IPS-NIHi7 (cell line): Measurements from ENCODE around the gene RRAGD.
A peak's percentile ranks its signal among the peaks of the same experiment; 100 is the strongest.
"Not testable (repeated sequence)": the region's sequence is repeated elsewhere in the genome, so short reads cannot be mapped to it uniquely, and the experiment has no call there.

Experiments
- DNase-seq: peaks from one replicate; pipeline ENCODE4 v3.0.0; 2012; ENCODE audit warnings: mixed read lengths; ENCODE audit errors: extremely low spot score

The RRAGD gene

DNA sequence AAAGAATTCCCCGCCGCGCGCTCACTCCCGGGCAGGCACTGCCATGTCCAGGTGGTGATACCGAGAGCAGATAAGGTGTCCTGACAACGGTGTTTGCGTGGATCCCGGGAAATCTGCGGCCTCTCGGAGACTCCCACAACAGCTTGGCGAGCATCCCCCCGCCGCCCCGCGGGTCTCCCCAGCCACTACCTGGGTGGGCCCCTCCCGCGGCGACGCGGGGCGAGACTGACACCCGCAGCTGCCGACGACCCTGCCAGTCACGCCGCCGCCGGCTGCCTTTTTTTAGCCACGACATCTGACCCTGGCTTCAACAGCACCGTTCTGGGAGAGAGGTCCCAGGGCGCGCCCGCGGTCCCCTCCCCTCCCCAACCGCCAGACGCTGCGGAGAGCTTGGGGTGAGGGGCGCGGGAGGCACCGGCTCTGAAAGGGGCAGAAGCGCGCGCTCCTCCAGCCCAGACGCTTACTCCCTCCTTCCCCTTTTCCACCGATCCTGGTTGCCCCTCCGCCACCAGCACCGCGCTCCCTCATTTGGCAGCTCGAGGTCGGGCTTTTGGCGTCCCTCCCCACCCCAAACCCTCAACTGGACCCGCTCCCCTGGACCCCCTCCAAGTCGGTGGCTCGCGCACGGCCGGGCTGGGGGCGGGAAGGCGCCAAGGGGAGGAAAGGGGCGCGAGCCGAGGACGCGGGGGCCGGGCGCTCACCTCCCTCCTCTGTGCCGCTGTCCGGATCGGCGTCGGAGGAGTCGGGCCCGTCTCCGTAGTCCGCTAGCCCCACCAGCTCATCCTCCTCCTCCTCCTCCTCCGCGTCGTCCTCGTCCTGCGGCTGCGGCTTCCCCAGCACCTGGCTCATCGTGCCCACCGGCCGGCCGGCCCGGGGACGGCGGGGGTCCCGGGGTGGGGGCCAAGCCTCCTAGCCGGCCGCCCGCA, 665 bp downstream of the RRAGD start:
- peak; percentile 62 for DNase-seq

DNA sequence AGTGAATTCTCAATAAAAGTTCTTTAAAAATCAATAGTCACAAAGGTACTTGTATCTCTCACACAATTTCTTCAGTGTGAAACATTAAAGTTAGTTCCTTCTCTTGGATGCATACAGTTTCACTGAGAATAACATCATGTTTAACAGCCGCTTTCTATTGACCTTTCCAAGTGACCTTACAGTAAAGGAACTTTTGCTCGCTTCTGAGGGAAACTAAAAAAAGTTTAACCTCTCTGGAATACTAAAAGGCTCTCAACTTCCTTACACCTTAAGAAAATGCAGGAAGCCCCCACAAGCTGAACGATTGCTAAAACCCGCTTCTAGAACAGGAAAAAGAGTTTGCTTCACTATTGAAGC, 1.3 kb downstream of the RRAGD start:
- no peak for DNase-seq

DNA sequence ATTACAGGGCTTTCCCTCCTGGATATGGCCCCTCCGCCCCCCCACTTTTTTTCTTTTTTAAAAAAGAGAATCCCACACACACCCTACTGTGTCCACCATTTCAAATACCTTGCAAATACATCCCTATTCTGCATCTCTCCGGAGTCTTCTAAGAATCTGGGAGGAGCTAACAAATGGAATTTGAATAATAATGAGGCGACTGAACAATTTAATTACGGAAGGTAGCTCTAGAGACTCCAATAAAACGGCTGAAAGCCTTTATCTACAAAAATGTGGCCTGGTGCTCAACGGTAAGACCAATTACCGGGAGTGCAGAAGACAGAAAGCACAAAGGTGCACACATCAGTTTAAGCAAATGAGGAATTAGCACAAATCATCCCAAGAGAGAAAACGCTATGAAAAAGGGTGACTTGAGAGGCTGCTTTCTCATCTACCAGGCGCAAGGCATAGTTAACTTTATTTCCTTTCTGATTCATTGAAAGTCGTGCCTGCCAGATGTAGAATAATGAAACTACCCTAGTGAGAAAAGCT, 1.8 kb downstream of the RRAGD start:
- no peak for DNase-seq

DNA sequence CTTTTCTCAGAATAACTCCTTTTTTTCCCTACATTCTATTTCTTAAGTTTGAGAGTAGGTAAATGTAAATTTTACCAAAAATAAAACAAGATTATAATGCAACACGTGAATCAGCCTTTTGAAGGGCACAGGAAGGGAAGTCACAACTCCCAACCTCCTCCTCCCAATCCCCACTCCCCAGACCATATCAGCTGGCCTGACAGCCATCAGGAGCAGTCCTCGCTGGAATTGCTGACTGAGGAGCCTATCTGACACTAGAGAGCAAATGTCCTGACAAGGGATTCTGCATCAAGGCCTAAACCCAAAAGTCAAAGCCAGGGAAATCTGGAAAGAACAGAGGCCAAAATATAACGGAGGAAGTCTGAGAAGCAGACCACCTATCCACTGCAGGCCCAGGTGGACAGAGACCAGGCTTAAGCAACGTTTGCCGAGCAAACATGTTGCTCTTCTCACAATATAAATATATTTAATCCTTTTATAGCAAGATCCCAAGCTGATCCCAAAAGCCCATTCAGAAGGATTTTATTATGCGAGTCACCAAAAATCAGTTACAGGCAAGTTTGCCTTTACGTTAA, 2.5 kb downstream of the RRAGD start:
- DNase-seq: peak; percentile 44

DNA sequence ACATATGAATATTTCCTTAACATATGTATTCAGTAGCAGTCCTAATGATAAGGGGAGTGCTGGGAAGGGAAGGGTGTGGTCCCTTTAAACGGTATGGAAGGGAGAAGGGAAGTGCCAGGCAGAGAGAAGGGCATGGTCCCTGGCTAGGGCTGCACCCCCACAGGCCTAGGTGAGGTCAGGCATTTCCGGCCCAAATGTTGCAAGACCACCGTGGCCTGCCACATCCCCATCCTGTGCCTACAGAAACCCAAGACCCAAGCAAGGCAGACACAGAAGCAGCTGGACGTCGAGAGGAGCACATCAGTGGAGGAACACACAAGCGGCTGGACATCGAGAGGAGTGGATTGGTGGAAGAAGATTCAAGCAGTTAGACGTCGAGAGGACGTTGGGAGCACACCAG, 5.9 kb downstream of the RRAGD start:
- no peak for DNase-seq

DNA sequence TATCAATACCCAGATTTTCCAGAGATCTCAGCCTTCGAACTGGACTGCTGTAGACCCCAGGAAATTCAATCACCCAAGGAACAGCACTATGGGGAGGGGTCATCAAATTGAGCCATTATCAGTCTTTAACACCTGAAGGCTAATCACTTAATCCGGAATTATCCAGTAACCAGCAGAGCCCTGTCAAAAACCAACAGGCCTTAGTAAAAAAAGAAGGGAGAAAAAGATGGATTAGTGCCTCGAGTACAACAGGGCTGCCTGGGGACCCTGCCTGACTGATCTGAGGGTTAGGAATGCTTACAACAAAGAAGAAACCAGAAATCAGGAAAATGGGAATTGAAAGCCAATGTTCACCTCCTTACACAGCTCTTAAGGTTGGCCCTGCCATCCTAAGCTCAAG, 7.6 kb downstream of the RRAGD start:
- no peak for DNase-seq

DNA sequence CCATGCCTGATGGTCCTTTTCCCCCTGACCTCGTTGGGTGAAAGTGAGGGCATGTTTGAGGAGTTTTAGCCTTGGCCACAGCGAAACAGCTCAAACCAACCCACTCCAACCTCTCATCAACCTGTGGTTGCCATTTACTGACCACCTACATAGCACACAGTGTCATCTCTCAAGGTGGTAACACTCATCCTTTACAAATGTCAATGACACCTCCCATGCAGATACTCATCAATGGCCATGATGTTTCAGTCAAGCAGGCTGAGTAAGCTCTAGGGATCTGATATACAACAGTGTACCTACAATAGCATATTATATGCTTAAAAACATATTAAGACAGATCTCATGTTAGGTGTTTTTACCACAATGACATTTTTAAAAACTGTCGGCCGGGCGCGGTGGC, 9.3 kb downstream of the RRAGD start:
- no peak for DNase-seq

DNA sequence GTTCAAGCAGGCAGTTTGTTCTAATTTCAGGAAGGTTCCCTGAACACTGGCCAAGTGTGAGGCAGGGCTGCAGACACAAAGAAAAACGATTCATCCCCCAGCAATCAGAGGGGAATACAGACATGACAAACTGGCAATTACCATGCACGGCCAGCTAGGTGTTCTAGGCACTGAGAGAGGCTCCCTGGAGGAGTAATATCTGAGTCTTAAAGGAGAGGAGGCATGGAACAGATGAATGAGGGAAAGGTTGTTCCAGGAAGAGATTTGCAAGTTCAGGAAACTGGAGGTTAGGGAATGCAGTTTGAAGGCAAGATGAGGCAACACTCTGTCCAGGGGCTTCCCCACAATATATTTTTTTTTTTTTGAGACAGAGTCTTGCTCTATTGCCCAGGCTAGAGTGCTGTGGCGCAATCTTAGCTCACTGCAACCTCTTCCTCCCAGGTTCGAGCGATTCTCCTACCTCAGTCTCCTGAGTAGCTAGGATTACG, 11.1 kb downstream of the RRAGD start:
- no peak for DNase-seq

DNA sequence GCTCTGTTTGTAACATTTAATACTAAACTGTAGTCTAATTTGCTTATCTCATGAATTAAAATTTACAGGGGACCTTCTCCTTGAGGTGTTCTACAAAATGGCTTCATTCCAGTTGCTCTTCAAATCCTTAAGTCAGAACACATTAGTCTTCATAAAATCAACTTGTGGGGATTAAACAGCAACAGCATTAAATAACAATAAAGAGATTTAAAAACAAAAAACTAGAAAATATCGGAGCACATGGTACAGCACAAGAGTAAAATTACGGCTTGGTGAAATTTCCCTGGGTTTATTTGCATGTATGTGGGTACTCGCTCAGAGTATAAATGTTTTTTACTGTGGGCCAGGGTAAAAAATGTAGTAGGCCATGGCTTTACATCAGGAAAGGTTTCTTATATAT, 12.0 kb downstream of the RRAGD start:
- DNase-seq: no peak

DNA sequence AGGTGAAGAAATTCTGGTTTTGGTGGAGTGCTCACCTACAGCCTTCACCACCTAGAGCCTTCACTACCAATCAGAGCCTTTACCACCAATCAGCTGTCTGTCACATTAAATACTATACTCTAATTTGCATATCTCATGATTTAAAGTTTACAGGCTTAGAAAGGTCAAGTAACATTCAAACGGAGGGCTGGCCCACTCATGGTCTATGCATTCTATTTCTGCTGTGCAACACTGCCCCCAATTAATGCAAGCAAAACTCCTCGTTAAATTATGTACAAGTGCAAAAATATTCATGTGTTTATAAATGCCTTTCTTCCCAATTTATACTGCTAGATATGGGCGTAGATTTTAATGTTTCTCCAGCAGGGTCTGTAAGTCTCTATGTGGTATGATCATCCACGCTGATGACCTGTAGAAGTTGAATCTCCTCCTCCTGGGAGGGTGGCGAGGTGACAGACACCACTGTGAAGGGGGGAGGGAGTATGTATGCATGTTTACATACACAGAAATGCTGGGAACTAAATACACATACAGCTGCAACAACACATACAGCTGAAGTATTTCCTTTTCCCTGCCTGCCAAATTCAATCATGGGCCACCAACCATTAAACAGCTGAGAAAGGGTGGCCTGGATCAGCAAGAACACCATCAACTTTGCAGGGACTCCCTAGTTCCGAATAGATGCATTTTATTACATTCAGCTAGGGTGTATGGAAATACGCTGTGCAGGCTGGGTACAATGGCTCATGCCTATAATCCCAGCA, 13.1 kb downstream of the RRAGD start:
- no peak for DNase-seq

DNA sequence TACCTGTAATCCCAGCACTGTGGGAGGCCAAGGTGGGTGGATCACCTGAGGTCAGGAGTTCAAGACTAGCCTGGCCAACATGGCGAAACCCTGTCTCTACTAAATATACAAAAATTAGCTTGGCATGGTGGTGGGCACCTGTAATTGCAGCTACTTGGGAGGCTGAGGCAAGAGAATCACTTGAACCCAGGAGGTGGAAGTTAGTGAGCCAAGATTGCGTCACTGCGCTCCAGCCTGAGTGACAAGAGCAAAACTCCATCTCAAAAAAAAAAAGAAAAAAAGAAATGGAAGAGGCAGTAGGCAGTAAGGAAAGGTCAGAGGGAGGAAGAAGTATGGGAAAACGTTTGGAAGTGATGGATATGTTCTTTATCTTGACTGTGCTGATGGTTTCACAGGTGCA, 14.2 kb downstream of the RRAGD start:
- DNase-seq: not testable (repeated sequence)

DNA sequence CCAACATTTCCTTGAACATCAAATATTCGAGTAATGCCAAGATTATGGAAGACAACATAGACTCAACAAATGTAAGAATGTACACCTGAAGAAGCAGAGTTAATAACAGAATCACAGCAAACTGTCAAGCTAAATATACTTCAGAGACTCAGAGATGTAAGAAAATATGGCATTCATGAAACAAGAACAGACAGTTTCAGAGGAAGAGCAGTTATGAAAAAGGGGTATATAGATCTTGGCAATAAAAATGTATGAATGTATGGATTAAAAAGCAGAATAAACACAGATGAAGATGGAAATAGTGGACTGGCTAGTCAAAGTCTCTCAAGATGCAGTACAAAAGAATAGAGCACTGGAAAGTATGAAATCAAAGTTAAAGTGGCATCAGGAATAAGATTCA, 18.4 kb downstream of the RRAGD start:
- DNase-seq: no peak

DNA sequence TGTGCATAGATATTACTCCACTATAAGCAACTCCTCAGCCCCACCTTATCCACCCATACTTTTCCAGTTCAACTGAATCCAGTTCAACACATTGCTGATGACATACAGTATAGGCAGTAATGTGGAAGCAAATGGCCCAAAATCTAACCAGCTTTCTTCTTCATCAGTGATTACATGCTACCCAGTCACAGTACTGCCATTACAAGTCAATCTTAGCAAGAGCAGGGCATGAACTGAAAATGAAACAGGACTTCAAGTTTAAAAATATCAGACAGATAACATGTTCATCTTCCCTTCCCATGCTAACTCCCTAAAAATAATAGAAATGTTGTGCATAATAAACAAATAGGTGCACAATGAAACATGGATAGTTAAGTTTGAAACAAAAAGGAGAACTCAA, 19.2 kb downstream of the RRAGD start:
- no peak for DNase-seq

DNA sequence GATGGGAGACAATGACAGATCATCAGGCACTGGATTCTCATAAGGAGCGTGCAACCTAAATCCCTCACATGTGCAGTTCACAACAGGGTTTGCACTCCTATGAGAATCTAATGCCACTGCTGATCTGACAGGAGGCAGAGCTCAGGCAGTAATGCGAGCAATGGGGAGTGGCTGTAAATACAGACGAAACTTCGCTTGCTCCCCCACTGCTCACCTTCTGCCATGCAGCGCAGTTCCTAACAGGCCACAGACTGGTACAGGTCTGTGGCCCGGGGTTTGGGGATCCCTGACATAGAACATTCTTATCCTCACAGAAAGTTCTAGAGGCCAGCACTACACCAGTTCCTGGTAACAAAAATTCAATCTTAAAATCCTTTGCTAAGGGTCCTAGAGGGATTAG, 23.2 kb downstream of the RRAGD start:
- DNase-seq: no peak

DNA sequence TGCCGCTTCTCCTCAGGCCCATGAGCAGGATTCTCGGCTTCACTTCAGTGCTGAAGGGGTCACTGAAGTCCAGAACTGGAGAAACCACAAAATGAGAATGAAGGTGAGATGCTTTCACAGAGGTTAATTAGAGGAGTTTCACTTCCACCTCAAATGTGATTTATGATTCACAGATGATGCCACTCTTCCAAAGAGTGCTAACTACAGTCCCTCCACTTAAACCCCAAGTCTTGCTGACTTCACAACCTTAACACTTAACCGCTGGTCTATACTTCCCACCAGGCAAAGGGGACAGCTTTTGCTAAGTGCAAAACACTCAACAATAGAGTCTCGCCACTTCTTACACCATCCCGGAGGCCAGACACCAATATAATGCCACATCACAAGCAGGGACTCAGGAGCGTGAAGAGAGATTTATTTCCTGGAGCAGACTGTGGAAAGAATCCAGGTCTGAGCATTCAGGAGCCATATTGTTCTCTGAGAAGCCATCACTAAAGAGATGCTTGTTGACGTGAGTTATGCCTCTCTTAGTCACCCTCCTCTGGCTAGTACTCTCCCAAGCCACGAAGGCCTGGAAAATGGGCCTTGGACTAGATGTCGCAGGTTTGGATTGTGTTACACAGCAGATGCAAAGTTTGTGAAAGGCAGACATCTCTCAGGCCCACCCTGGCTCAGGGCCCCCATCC, 24.4 kb downstream of the RRAGD start:
- no peak for DNase-seq

DNA sequence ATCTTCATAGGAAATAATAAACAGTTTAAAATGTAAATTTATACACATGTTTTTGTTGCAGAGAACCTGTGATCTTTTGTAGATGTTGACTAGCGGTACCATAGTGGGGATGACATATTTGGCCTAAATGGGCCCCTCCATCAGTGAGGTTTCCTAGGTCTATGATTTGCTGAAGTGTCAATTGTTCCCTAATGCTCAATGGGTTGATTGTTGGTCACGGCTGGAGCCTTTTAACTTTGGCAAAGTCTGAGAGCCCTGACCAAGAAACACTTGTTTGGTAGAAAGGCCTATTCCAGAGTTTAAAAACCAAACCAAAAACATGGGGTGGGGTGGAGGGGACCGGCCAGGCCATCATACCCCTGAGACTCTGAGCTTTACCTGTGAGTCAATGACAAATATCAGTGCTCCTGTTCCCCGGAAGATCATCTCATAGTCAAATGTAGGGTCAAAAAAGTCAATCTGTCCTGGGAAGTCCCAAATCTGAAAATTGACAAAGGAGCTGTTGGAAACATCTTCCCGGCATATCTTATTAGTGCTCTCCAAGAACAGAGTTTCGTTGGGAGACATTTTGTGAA, 25.1 kb downstream of the RRAGD start:
- DNase-seq: no peak

DNA sequence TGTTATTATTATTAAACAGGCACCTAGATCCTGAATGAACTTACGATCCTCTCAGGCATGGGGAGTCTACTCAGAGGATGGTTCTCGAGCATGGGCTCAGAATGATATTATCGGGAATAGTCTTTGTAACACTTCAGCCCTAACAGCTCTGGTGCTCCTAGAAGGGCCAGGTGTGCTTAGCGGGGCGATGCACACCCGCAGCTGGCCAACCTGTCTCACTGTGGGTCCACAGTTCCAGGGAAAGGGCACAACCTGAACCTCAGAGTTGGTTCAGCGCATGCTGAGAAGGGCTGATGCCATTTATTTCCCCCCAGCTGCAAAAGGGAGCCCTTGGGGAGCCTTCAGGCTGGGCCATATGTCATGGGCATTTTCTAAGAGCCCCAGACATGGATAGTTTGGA, 26.2 kb downstream of the RRAGD start:
- DNase-seq: no peak

DNA sequence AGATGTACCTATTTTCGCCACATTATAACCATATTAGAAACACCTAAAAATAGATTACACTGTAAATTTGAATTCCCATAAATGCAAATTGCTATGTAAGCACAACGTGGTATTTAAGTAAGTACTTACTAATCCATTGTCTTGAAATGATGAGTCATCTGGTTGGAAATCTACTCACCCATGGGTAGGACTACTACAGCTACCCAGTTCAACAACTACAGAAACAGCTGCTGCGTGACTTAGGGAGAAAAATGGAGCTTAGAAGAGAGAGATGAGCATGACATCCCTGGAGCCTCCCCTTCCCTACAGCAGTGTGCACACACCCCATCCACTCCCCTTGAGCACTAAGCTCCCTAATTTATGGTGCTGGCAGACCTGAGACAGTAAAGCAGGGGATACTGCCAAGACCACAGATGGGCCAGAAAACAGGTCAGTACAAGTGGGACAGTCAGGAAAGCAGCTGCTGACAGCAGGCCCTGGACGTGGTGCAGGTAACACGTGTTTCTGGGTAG, 26.9 kb downstream of the RRAGD start:
- no peak for DNase-seq

DNA sequence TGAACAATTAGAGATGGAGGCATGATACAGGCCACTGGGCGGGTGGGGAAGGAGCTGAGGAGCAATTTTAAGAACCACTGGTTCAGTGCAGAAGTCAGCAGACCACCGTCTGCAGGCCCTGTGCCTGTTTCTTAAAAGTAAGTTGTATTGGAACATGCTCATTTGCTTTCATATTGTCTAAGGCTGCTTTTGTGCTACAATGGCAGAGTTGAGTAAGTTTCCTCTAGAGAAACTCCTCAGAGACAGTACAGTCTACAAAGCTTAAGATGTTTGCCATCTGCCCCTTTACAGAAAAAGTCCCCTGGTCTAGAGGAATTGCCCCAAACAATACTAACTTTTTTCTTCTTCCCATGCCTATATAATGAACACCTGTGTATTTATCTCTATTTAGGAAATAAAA, 31.0 kb downstream of the RRAGD start:
- no peak for DNase-seq

DNA sequence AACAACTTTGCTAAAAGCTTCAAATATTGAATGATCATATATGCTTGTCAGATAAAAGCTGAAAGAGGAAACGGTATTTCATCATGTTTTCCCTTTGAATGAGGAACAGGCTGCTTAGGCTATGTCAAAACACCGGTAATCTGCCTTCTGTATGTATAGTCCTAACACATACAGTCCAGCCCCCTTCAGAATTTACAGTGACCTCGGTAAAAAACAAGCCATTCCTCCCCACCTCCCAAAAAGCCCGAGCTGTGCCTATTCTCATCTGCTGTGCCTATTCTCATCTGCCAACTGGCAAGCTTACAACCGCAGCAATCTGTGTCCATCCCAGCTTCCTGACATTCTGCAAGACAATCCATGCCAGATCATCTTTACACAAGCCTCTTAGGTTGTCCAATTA, 32.8 kb downstream of the RRAGD start:
- no peak for DNase-seq

DNA sequence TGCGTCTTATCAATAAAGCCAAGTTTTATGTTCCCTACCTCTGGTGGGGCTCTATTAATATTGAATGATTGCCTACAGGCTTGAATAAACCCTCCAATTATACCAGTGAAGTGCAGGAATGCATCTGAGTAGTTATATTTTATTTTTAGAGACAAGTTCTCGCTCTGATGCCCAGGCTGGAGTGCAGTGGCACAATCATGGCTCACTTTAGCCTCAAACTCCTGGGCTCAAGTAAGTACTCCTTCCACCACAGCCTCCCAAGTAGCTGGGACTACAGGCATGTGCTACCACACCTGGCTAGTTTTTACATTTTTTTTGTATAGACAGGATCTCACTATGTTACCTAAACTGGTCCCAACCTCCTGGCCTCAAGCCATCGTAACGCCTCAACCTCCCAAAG, 33.4 kb downstream of the RRAGD start:
- no peak for DNase-seq
